Ectodermal cell (in vitro differentiated cells): ENCODE results near the gene CFHR5. TPM values are rescaled to one million over a fixed set of nuclear protein-coding genes. Genes with fewer than 3 reads are reported as not detected.
"Not testable (repeated sequence)": the region's sequence is repeated elsewhere in the genome, so short reads cannot be mapped to it uniquely, and the experiment has no call there.

Experiments used
- H3K27ac ChIP-seq: 2 replicates; pipeline ENCODE4 v1.7.0; 2013; ENCODE audit warnings: mild to moderate bottlenecking, low read depth, low read length; ENCODE audit not compliant: insufficient read depth, poor library complexity, severe bottlenecking
- H3K27me3 ChIP-seq: 2 replicates; pipeline ENCODE4 v1.7.0; 2013; ENCODE audit warnings: mild to moderate bottlenecking, low read length; ENCODE audit not compliant: insufficient read depth, control insufficient read depth, poor library complexity, severe bottlenecking
- H3K36me3 ChIP-seq: one replicate; pipeline ENCODE4 v1.7.0; 2013; ENCODE audit warnings: low read length; ENCODE audit not compliant: control insufficient read depth, insufficient read depth
- H3K4me1 ChIP-seq: one replicate; pipeline ENCODE4 v1.7.0; 2013; ENCODE audit warnings: low read length; ENCODE audit not compliant: control insufficient read depth, insufficient read depth
- H3K4me3 ChIP-seq: 2 replicates; pipeline ENCODE4 v1.7.0; 2013; ENCODE audit warnings: low read depth, low read length, control low read depth; ENCODE audit not compliant: insufficient read depth
- H3K9me3 ChIP-seq: 2 replicates; pipeline ENCODE4 v1.7.0; 2013; ENCODE audit warnings: mild to moderate bottlenecking, low read length, moderate library complexity; ENCODE audit not compliant: control insufficient read depth
- WGBS, 2 experiments: methylation state at CpG; one replicate each; pipeline ENCODE4 v1.1.7; 2013; ENCODE audit warnings: missing lambda C conversion rate in 2 of 2; 5-methylcytosine and 5-hydroxymethylcytosine counted together
- polyA plus RNA-seq, 4 experiments: library from polyadenylated mRNA; stranded (reverse); fragments of 50-300 nt; gene quantifications; one replicate each; pipeline ENCODE4 v1.2.3, GENCODE V29; 2013

Gene CFHR5
- not detected for polyA plus RNA-seq (2013, experiment 1 of 4)
- not detected for polyA plus RNA-seq (2013, experiment 2 of 4)
- not detected for polyA plus RNA-seq (2013, experiment 3 of 4)
- polyA plus RNA-seq (2013, experiment 4 of 4), result not detected

- Histone ChIP-seq H3K36me3 (no peaks in the 10 kb centered on the region), H3K27ac (no peak within 1 kb of the TSS), H3K4me3 (no peak within 1 kb of the TSS), H3K4me1 (no peaks in the 10 kb centered on the region), H3K27me3 (no peaks in the 10 kb centered on the region), H3K9me3 (no peaks in the 10 kb centered on the region)
- 80 to 87% methylated on average over 3 to 4 of the region's 5 CpGs for WGBS, 2 experiments
Measured at GRCh38 chr1:196977278-196977677, at the start of gene CFHR5. TSS of gene CFHR5 (plus strand) at chr1:196977556. CDS start at chr1:196977665, 109 bp downstream.

GRCh38 chr1:196932853-196933252 lies 44.5 kb upstream of the CFHR5 start:
- H3K4me3 ChIP-seq, H3K27me3 ChIP-seq, H3K9me3 ChIP-seq, H3K27ac ChIP-seq, H3K4me1 ChIP-seq, H3K36me3 ChIP-seq: not testable (repeated sequence)
- 87% methylated on average over 2 of the region's 2 CpGs; no CpG with 5 or more reads in 1 of the 2 experiments for WGBS, 2 experiments

- 95 to 96% methylated on average over 32 of the region's 32 CpGs for WGBS, 2 experiments
- H3K36me3 ChIP-seq, result no peaks in the 10 kb centered on the region
- H3K9me3 ChIP-seq, result no peaks in the 10 kb centered on the region
- no peaks in the 10 kb centered on the region for H3K27me3 ChIP-seq
- H3K27ac ChIP-seq, result no peak overlapping the region
- no peak overlapping the region for H3K4me3 ChIP-seq
- no peaks in the 10 kb centered on the region for H3K4me1 ChIP-seq
Measured at GRCh38 chr1:196933531-196934189, 43.7 kb upstream of the CFHR5 start.

- WGBS, 2 experiments, result 81 to 83% methylated on average over 6 of the region's 6 CpGs
- H3K9me3 ChIP-seq, H3K27me3 ChIP-seq, H3K4me3 ChIP-seq, H3K36me3 ChIP-seq, H3K27ac ChIP-seq, H3K4me1 ChIP-seq: not testable (repeated sequence)
Measured at GRCh38 chr1:196941474-196941873, 35.9 kb upstream of the CFHR5 start.

GRCh38 chr1:196943568-196943967 lies 33.8 kb upstream of the CFHR5 start, which contains the start of gene CFHR2:
TSS of gene CFHR2 (plus strand) at chr1:196943738. CDS start at chr1:196943881, 143 bp downstream.
- no CpG with 5 or more reads among the region's 1 CpG for WGBS, 2 experiments
- H3K9me3 ChIP-seq, H3K27ac ChIP-seq, H3K4me1 ChIP-seq, H3K27me3 ChIP-seq, H3K36me3 ChIP-seq, H3K4me3 ChIP-seq: not testable (repeated sequence)

- 90 to 92% methylated on average over 1 of the region's 2 CpGs for WGBS, 2 experiments
- no peaks in the 10 kb centered on the region for H3K4me1 ChIP-seq
- H3K9me3 ChIP-seq, result no peaks in the 10 kb centered on the region
- no peaks in the 10 kb centered on the region for H3K27me3 ChIP-seq
- H3K27ac ChIP-seq, result no peak overlapping the region
- no peak overlapping the region for H3K4me3 ChIP-seq
- H3K36me3 ChIP-seq, result no peaks in the 10 kb centered on the region
Measured at GRCh38 chr1:196951711-196952394, 25.5 kb upstream of the CFHR5 start.

GRCh38 chr1:196954778-196955177 lies 22.6 kb upstream of the CFHR5 start:
- WGBS, 2 experiments, result 75 to 80% methylated on average over 2 of the region's 2 CpGs
- H3K27ac ChIP-seq, result no peak overlapping the region
- H3K4me3 ChIP-seq, result no peak overlapping the region
- no peaks in the 10 kb centered on the region for H3K4me1 ChIP-seq
- H3K27me3 ChIP-seq, result no peaks in the 10 kb centered on the region
- H3K9me3 ChIP-seq, result no peaks in the 10 kb centered on the region
- H3K36me3 ChIP-seq, result no peaks in the 10 kb centered on the region

- Histone ChIP-seq H3K9me3 (no peaks in the 10 kb centered on the region), H3K36me3 (no peaks in the 10 kb centered on the region), H3K4me3 (no peak overlapping the region), H3K4me1 (no peaks in the 10 kb centered on the region), H3K27ac (no peak overlapping the region), H3K27me3 (no peaks in the 10 kb centered on the region)
- WGBS, 2 experiments, result 88 to 93% methylated on average over 1 of the region's 1 CpG
Measured at GRCh38 chr1:196955926-196956325, 21.4 kb upstream of the CFHR5 start.

GRCh38 chr1:196960854-196961253 lies 16.5 kb upstream of the CFHR5 start:
- no peak overlapping the region for H3K4me3 ChIP-seq
- 86% methylated on average over 2 to 3 of the region's 3 CpGs for WGBS, 2 experiments
- H3K9me3 ChIP-seq, result no peaks in the 10 kb centered on the region
- H3K4me1 ChIP-seq, result no peaks in the 10 kb centered on the region
- no peaks in the 10 kb centered on the region for H3K27me3 ChIP-seq
- H3K27ac ChIP-seq, result no peak overlapping the region
- no peaks in the 10 kb centered on the region for H3K36me3 ChIP-seq

- Histone ChIP-seq H3K4me3 (no peak overlapping the region), H3K36me3 (no peaks in the 10 kb centered on the region), H3K27ac (no peak overlapping the region), H3K4me1 (no peaks in the 10 kb centered on the region), H3K27me3 (no peaks in the 10 kb centered on the region), H3K9me3 (no peaks in the 10 kb centered on the region)
- WGBS, 2 experiments, result no CpG with 5 or more reads among the region's 1 CpG
Measured at GRCh38 chr1:196970182-196970581, 7.2 kb upstream of the CFHR5 start.
